Fibroblast of skin of right quadriceps (primary cell): ENCODE data around the gene C6orf52.
A peak's percentile ranks its signal among the peaks of the same experiment; 100 is the strongest.
"Not testable (repeated sequence)": the region's sequence is repeated elsewhere in the genome, so short reads cannot be mapped to it uniquely, and the experiment has no call there.

Experiments
- DNase-seq: peaks from one replicate; pipeline ENCODE4 v3.0.0-alpha.2; 2013

C6orf52 gene

DNA sequence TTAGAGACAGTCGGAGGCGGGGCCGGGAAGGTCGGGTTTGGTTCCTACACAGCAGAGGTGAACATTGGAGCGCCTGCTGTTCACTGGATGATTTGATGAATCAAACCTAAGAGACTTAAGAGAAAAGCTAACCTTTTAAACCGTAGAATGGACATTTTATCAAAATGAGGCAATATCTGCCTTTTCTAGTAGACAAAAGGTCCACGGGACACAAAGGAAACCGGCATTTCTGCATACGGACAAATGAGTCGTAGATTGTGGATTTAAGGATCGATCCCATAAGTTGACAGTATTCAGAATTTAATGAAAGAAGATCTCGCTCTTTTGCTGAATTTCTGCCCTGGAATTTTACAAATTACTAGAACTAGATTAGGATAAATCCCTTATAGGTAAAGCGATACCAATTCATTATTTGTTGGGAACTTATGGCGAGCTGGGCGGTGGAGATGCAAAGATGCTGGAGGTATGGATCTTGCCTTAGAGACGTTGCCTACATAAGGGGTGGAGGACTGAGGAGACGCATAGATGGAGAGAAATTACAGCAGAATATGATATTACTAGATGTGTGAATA lies 756 bp upstream of the C6orf52 start:
- no peak for DNase-seq

DNA sequence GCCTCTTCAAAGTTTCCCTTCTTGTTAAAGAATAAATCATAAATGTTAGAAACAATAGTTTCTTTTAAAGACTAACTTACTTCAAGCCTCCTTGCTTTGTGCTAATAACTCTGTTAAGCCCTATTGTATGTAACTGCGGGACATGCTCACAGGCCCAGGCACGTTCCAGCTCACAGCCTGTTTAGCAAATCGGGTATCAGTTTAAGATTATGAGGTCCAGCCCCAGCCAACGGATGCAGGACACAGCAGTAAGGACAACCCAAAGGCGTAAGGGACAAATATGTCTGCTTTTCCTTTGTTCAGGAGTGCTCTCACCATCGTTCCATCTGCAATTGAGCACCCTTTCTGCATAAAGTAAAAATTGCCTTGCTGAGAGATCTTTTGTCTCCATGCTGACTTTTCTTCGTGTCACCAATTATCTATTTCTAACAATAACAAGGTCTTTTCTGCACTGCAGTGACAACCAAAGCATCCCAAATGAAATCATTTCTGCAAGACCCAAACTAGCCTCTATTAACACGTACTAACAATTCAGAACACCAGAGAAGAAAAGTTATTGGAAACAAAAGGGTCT lies 1.4 kb downstream of the C6orf52 start:
- no peak for DNase-seq

DNA sequence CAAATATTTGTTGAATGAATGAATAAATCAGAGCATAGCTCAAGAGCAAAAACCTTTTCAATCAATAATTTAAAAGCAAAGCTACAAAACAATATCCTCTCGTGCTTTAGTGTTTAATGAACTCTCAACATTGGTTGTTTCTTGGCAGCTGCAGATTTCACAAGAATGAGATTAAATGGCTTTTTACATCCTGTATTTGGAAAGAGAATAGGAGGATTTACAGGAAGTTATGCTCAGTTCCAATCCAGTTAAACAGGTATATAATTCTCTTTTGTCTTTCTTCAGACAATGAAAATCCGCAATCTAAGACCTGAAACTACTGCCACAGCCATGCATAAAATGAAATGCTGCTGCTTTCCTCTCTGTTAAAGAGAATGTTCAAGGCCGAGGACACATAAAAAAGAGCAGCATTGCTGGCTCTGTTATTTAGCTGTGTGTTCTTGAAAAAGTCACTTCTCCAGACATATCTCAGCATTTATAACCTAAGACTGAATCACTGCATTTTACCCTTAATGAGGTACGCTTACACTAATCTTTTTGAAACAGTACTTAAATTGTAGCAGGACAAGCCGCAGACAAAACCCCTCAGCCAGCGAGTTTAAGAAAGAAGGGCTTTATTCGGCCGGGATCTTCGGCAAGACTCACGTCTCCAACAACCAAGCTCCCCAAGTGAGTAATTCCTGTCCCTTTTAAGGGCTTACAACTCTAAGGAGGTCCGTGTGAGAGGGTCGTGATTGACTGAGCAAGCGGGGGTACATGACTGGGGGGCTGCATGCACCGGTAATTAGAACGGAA lies 3.6 kb downstream of the C6orf52 start:
- DNase-seq: no peak

DNA sequence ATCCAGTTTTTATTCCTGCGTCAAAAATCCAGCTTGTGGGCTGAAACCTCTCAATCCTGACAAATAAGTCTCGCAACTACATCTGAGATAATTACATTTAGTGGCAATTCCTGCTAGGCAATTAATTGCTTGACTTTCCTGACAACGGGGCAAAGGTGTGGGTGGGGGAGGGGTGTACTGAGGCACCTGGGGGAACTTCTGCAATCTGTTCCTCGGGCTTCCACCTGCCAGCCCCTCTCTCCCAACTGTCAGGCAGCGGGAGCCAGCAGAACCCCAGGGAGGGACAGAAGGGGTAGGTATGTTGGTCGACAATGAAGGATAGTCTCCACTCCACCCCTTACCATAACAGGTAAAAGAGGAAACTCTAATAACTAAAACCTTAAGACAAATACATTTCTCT lies 6.8 kb downstream of the C6orf52 start:
- DNase-seq: no peak

DNA sequence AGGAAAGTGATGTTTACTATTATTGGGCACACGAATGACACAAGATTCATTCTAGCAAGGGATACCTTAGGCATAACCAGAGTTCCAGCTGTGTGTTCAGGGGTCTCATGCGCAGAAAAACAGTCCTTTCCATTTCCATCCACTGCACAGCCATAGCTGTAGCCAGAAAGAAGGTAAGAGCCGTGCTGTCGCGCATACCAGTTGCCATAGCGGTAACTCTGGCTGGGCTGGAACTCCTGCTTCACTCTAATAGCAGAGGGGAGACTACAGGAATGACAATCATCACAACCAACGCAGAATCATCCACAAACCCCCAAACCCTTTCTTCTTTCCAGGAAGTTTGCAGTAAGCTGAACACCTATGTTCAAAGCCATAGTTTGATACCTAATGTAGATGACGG lies 7.5 kb downstream of the C6orf52 start:
- no peak for DNase-seq

DNA sequence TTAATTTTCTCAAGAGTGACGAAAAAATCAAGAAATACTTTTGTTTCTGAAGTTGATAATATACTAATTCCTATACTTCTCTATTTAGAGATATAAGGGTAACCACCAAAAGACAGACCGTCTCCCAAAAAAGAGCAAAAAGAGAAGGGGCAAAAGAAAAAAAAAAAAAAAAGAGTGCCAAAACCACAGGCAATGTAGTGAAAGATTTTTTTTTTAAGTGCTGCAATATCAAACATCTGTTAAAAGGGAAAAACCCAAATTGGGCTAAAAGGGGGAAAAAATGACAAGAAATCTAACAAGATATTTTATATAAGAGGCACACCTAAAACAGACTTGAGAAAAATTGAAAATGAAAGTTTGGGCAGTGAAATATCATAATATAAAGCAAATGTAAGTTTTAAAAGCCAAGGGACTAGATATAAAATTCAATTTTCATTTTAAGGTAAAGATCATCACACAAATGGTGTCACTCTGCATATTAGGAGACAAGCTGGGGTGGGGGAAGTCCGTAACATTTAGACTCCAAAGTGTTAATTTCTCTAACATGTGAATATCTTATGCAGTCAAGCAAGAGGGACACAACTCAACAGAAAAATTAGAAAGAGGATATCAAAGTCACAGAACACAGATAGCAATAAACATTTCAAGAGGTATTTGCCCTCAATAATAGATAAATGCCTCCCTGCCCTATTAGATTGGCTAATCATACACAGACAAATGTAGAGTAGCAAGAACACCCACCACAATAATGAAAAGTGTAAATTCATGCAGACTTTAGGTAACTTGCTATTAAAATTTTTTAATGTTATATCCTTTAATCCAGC lies 9.1 kb downstream of the C6orf52 start:
- no peak for DNase-seq

DNA sequence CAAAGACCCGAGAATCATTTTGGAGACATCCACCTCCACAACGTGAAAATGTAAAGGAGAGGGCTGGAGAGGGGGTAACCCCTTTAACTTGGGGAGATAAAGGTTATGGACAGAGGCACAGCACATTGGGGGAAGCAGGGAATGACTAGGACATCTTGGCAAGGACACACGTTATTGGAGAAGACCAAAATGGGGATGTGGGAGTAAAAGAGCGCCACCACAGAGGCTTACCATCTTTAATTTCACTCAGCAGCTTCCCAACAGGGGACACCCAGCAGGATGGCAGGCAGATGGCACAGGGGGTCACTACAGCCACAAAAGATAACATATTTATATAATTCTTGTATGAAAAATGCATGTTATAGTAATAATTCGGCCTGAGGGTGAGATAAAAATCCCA lies 9.8 kb downstream of the C6orf52 start:
- DNase-seq: no peak

DNA sequence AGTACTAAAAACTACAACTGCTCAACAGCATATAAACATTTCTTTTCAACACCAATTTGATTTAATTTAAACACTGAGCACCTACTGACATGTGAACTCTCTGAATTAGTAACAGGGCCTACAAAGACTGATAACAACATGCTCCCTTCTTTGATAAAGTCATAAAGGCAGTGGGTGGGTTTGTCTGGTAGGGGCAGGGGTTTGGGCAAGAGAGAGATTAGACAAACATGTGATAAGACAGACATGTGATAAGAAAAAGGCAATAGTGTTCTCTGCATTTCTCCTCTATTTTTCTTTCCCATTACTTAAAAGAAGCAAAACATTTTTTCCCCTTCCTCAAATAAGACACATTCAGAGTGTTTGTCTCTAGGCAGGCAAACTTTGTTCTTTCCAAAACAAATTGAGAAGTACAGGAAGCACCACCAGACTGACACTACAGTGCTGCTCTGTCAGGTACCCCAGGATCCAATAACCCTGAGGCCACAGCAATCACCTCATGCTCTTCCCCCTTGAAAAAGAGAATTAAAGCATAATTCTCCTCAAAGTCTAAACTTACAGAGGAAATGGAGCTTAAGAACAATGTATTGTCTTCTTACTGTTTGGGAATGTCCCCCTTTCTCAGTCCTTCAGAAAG lies 11.9 kb downstream of the C6orf52 start:
- no peak for DNase-seq

DNA sequence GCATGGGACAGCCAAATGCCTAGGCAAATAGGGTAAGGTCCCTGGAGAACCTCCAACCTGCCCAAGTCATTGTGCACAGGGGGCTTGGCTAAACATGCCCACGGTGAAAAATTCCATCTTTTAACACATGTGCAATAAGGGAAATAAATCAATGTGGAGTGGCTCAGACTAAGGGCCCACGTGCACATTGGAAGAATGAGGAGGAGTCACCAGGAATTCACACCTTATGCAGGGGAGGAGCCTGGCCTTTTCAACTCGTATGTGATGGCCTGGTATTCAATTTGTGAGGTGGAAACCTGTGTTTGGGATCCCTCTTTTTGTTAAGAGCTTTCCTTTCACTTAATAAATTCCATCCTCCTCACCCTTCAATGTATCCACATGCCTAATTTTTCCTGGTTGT lies 12.6 kb downstream of the C6orf52 start:
- DNase-seq: no peak

DNA sequence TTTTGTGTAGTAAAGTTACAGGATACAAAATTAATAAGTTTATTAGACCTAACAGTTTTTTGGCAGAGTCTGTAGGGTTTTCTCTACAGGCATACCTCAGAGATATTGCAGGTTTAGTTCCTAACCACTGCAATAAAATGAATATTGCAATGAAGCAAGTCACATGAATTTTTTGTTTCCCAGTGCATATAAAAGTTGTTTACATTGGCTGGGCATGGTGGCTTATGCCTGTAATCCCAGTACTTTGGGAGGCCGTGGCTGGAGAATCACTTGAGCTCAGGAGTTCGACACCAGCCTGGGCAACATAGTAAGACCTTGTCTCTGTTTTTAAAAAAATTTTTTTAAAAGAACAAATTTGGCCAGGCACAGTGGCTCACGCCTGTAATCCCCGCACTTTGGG lies 16.0 kb downstream of the C6orf52 start:
- DNase-seq: no peak

DNA sequence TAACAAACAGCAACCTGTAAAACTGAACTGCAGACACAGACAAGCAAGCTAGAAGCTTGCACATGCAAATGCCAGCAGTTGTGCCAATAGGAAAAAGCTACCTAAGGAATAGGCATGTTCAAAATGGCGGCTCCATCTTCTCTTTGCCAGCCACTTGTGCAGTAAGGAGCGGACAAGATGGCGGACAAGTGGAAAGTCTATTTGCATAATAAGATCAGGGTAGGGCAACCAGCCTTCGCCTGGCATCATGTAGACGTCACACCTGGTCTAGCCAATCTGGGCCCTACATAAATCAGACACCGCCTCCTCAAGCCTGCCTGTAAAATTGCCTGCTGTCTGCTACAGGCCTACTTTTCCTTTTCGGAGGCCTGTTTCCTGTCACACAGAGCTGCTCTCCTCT lies 18.0 kb downstream of the C6orf52 start:
- no peak for DNase-seq

DNA sequence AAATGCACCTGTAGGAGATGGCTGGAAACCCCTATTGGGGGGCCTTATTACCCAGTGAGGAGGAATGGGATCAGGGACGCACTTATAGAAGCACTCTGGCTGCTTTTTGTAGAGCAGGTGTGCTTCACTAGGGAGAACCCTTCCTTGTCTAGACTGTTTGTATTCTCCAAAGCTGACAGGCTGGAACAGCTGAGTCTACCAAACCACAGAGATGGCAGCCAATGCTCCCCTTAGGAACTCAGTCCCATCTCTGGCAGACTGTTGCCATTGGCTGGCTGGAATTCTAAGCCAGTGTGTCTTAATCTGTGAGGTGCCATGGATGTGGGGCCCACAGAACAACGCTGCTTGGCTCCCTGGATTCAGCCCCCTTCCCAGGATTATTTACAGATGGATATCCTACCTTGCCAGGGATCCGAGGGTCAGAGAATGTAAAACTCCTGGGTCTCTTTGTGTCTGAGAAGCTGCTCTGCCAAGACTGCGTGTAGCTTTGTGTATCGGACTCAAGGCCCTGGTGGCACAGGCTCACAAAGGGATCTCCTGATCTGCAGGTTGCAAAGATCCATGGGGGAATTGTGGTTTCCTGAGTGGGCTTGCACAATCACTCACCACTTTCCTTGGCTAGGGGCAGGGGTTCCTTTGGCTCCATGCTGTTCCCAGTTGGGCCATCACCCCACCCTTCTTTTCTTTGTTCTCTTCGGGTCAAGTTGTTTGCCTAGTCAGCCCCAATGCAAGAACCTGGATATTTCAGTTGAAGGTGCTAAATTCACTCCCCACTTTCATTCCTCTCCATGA lies 26.1 kb downstream of the C6orf52 start:
- DNase-seq: no peak

DNA sequence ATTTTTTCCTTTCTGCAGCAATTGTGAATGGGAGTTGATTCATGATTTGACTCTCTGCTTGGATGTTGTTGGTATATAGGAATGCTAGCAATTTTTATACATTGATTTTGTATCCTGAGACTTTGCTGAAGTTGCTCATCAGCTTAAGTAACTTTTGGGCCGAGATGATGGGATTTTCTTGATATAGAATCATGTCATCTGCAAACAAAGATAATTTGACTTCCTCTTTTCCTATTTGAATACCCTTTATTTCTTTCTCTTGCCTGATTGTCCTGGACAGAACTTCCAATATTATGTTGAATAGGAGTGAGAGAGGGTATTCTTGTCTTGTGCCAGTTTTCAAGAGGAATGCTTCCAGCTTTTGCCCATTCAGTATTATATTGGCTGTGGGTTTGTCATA lies 28.8 kb downstream of the C6orf52 start:
- DNase-seq: not testable (repeated sequence)

DNA sequence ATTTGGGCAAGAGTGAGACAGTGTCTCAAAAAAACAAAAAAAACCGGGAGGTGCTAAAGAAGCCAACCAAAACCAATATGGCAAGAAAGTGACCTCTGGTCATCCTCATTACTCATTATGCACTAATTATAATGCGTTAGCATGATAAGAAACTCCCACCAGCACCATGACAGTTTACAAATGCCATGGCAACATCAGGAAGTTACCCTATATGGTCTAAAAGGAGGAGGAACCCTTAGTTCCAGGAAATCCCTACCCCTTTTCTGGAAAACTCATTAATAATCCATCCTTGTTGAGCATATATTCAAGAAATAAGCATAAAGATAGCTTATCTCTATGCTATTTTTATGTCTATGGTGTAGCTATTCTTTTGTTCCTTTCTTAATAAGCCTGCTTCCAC lies 31.7 kb downstream of the C6orf52 start:
- no peak for DNase-seq

DNA sequence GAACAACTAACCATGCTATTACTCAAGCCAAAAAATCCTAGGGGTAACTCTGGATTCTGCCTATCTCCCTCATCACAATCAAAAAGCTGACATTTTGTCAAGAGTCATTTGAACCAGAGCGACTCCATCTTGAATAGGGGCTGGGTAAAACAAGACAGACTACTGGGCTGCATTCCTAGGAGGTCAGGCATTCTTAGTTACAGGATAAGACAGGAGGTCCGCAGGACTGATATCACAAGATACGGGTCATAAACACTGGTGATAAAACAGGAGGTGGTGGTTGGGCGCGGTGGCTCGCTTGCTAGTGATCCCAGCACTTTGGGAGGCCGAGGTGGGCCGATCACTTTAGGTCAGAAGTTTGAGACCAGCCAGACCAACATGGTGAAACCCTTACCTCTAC lies 32.2 kb downstream of the C6orf52 start:
- DNase-seq: no peak

DNA sequence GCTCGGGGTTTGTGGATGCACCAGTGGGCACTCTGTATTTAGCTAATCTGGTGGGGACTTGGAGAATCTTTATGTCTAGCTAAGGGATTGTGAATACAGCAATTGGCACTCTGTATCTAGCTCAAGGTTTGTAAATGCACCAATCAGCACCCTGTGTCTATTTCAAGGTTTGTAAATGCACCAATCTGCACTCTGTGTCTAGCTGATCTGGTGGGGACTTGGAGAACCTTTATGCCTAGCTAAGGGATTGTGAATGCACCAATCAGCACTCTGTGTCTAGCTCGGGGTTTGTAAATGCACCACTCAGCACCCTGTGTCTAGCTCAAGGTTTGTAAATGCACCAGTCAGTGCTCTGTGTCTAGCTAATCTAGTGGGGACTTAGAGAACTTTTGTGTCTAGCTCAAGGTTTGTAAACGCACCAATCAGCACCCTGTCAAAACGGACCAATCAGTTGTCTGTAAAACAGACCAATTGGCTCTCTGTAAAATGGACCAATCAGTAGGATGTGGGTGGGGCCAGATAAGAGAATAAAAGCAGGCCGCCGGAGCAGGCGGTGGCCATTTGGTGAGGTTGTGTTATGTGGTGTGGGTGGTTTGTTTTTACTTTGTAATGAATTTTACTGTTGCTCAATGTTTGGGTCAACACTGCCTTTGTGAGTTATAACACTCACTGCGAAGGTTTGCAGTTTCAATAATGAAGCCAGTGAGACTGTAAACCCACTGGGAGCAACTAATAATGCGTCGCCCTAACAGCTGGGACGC lies 33.8 kb downstream of the C6orf52 start:
- not testable (repeated sequence) for DNase-seq

DNA sequence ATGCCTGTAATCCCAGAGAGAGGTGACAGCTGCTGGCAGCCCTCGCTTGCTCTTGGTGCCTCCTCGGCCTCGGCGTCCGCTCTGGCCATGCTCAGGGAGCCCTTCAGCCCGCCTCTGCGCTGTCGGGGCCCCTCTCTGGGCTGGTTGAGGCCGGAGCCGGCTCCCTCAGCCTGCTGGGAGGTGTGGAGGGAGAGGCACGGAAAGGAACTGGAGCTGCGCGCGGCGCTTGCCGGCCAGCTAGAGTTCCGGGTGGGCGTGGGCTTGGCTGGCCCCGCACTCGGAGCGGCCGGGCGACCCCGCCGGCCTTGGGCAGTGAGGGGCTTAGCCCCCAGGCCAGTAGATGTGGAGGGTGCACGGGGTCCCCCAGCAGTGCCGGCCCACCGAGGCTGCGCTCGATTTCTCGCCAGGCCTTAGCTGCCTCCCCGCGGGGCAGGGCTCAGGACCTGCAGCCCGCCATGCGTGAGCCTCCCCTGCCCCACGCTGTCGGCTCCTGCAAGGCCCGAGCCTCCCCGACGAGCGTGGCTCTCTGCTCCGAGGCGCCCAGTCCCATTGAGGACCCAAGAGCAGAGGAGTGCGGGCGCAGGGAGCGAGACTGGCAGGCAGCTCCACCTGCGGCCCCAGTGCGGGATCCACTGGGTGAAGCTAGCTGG lies 34.6 kb downstream of the C6orf52 start:
- DNase-seq: peak; percentile 1

DNA sequence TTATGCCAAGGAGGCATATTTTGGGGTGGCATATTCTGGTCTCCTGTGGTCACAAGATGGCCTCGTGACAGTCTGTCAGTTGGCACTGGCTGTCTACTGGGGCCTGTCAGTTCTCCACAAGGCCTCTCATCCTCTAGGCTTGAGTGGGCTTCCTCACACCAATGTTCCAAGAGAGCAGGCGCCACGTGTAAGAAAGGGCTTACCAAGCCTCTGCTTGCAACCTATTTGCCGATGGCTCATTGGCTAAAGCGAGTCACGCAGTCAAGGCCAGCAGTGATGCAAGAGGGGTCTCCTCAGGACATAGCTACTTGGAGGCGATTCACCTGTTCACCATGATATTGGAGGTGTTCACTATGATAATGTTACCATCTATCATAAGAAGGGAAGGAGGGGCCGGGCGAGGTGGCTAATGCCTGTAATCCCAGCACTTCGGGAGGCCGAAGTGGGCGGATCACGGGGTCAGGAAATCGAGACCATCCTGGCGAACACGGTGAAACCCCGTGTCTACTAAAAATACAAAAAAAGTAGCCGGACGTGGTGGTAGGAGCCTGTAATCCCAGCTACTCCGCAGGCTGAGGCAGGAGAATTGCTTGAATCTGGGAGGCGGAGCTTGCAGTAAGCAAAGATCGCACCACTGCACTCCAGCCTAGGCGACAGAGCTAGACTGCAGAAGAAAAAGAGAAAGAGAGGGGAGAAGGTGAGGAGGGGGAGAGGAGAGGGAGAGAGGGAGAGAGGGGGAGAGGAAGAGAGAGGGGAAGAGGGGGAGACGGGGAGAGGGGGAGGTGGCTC lies 35.3 kb downstream of the C6orf52 start:
- DNase-seq: no peak

DNA sequence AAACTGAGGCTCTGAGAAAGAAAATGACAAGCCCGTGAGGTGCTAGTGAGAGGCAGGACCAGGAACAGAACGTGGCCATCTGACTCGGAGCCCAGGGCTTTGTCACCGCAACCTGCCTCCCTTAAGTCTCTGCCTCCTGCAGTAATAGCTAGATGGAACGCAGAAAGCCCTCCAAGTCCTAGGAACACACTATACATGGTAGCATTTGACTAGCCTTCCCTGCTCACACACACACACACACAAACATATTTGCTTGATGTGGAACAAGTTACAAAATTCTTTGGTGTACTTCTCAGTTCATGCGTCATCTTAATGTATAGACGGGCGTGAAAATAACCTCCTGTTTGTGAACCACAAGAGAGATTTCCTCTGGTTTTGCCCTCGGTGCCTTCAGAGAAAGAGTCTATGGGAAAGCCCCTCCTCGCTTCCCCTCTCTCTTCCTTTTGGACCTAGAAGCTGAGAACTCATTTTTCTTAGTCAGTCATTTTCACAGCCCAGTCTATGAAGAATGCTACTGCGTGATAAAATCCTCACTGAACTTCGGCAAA lies 38.8 kb downstream of the C6orf52 start:
- no peak for DNase-seq

DNA sequence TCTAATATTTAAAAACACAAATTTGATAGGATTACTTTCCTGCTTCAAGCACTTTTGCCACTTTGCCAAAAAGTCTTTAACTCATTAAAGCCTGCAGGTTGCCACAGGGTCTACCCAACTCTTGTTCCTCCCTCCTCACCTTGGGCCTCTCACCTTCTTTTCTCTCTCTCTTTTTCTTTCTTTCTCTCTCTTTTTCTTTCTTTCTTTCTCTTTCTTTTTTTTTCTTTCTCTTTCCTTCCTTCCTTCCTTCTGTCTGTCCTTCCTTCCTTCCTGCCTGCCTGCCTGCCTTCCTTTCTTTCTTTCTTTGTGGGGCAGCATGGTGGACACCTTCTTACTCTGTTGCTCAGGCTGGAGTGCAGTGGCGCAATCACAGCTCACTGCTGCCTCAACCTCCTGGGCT lies 50.2 kb downstream of the C6orf52 start:
- no peak for DNase-seq
